Fibroblast of skin of left biceps (primary cell): ENCODE data around the gene LITAF.

Source experiments
- DNase-seq, 2 experiments: peaks; one replicate each; pipeline ENCODE4 v3.0.0-alpha.2; 2013; ENCODE audit warnings: low read depth in 2 of 2

LITAF gene

GRCh38 chr16:11553371-11553770 is 33.3 kb downstream of the LITAF start:
- DNase-seq: no peak

GRCh38 chr16:11552440-11552839 is 34.3 kb downstream of the LITAF start:
- DNase-seq: no peak

- DNase-seq: no peak
Observed at GRCh38 chr16:11551842-11552241, 34.9 kb downstream of the LITAF start.

- DNase-seq: no peak
Observed at GRCh38 chr16:11550791-11551498, 35.8 kb downstream of the LITAF start.

GRCh38 chr16:11547118-11547916 is 39.4 kb downstream of the LITAF start:
- no peak for DNase-seq

- no peak for DNase-seq
Observed at GRCh38 chr16:11546608-11547061, 40.1 kb downstream of the LITAF start.

- DNase-seq: no peak
Observed at GRCh38 chr16:11543661-11544393, 42.9 kb downstream of the LITAF start.

GRCh38 chr16:11542069-11542744 is 44.5 kb downstream of the LITAF start:
- no peak for DNase-seq

- DNase-seq: no peak
Observed at GRCh38 chr16:11539641-11540050, 47.1 kb downstream of the LITAF start.

GRCh38 chr16:11538880-11539279 is 47.8 kb downstream of the LITAF start:
- no peak for DNase-seq

- DNase-seq: no peak
Observed at GRCh38 chr16:11536104-11536866, 50.4 kb downstream of the LITAF start.

- no peak for DNase-seq
Observed at GRCh38 chr16:11535494-11535893, 51.2 kb downstream of the LITAF start.

GRCh38 chr16:11534262-11534661 is 52.5 kb downstream of the LITAF start:
- DNase-seq: no peak

GRCh38 chr16:11533588-11533987 is 53.1 kb downstream of the LITAF start:
- DNase-seq: no peak

- no peak for DNase-seq
Observed at GRCh38 chr16:11530171-11530940, 56.4 kb downstream of the LITAF start.

GRCh38 chr16:11529285-11529684 is 57.4 kb downstream of the LITAF start:
- DNase-seq: no peak

- DNase-seq: no peak
Observed at GRCh38 chr16:11528053-11528452, 58.7 kb downstream of the LITAF start.

GRCh38 chr16:11526655-11527350 is 59.9 kb downstream of the LITAF start:
- DNase-seq: no peak

GRCh38 chr16:11524098-11524760 is 62.5 kb downstream of the LITAF start:
- no peak for DNase-seq
